Stomach smooth muscle (tissue), 2 donors: Measurements from ENCODE around the gene NDUFAF8.

Source experiments
- H3K27ac ChIP-seq: one replicate; pipeline ENCODE4 v1.7.0; 2013; ENCODE audit warnings: mild to moderate bottlenecking, low read length, inconsistent platforms
- H3K27me3 ChIP-seq, 2 donors: one replicate each; pipeline ENCODE4 v1.7.0; 2013; ENCODE audit warnings: low read length in 2 of 2; ENCODE audit not compliant: insufficient read depth in 2 of 2, control insufficient read depth in 1 of 2
- H3K36me3 ChIP-seq, 2 donors: one replicate each; pipeline ENCODE4 v1.7.0; 2013; ENCODE audit warnings: low read length in 2 of 2; ENCODE audit not compliant: control insufficient read depth in 2 of 2, insufficient read depth in 2 of 2
- H3K4me1 ChIP-seq: one replicate; pipeline ENCODE4 v1.7.0; 2013; ENCODE audit warnings: low read length; ENCODE audit not compliant: control insufficient read depth, insufficient read depth
- H3K4me3 ChIP-seq, 2 donors: one replicate each; pipeline ENCODE4 v1.7.0; 2013; ENCODE audit warnings: low read length in 2 of 2
- H3K9ac ChIP-seq, 2 donors: one replicate each; pipeline ENCODE4 v1.7.0; 2013; ENCODE audit warnings: low read length in 2 of 2, mild to moderate bottlenecking in 1 of 2
- H3K9me3 ChIP-seq, 2 donors: one replicate each; pipeline ENCODE4 v1.7.0; 2013; ENCODE audit warnings: low read length in 2 of 2; ENCODE audit not compliant: control insufficient read depth in 2 of 2
- donor health status: healthy.
- donor health status: Pancreatic carcinoma.

The NDUFAF8 gene

DNA sequence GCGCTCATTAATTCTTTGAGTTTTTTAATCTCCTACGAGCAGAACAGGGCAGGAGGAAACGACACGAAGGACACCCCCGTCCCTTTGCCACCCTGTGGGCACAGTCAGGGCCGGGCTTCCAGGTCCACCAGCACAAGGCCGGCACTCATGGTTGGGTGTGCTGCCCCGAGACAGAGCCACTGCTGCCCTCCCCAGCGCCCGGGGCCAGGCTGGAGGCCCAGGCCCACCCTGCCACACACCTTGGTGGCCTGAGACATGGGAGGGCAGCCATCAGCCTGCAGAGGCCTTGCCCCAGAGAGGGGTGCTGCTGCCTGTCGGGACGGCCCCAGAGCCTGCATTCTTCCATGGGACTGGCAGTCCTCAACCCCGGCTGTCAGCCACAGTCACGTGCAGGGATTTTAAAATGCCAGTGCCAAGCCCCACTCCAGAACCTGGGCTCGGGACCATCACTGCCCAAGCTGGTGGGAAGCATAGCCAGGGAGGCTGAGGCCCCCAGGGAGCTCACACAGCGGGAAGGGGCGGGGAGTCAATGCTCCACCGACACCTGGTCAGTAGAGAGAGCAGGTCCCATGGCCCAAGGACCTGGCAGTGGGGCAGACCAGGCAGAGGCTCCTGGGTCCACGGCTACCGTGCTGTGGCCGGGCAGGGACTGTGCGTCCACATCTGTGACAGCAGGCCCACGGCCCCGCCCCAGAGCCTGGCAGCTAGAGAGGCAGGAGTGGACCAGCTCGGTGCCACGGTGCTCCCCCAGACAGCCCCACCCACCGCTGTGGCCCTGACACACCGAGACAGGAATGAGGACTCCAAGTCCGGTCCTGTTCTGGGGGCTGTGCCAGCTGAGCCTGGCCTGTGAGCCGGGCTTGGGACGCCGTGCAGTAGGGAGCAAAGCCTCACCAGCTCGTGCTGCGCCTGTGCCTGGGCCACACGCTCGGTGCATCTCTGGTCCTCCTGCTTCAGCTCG, 43.9 kb upstream of the NDUFAF8 start:
- H3K27ac ChIP-seq = no peak overlapping the region
- no peak overlapping the region for H3K4me3 ChIP-seq
- H3K36me3 ChIP-seq = no peaks in the 10 kb centered on the region
- H3K27me3 ChIP-seq = no peaks in the 10 kb centered on the region
- H3K9ac ChIP-seq = no peak overlapping the region
- H3K9me3 ChIP-seq = no peaks in the 10 kb centered on the region
- H3K4me1 ChIP-seq = peaks cover 22% of the 10 kb centered on the region

DNA sequence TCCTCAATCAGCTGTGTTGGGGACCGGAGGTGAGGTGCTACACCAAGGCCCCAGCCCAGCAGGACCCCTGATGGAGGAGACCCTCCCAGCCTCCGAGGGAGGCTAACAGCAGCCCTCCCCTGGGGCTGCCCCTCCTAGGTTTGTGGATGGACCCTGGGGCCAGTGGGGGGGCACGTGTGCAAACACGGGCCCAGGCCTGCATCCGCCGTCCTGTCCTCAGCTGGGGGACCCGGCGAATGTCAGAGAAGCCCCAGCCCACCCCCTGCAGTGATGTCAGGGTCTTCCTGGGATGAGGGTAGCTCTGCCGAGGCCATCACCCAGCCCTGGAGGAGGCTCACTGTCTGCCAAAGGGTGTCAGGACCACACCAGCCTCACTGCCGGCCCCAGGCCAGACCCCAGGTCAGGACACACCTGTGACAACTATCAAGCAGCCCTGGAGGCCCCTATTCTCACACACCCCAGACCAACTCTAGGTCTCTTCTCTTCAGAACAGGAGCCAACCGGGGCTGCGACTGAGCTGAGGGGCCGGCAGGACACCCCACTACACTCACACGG, 43.1 kb upstream of the NDUFAF8 start:
- Histone ChIP-seq H3K27ac (no peak overlapping the region), H3K4me3 (no peak overlapping the region)

DNA sequence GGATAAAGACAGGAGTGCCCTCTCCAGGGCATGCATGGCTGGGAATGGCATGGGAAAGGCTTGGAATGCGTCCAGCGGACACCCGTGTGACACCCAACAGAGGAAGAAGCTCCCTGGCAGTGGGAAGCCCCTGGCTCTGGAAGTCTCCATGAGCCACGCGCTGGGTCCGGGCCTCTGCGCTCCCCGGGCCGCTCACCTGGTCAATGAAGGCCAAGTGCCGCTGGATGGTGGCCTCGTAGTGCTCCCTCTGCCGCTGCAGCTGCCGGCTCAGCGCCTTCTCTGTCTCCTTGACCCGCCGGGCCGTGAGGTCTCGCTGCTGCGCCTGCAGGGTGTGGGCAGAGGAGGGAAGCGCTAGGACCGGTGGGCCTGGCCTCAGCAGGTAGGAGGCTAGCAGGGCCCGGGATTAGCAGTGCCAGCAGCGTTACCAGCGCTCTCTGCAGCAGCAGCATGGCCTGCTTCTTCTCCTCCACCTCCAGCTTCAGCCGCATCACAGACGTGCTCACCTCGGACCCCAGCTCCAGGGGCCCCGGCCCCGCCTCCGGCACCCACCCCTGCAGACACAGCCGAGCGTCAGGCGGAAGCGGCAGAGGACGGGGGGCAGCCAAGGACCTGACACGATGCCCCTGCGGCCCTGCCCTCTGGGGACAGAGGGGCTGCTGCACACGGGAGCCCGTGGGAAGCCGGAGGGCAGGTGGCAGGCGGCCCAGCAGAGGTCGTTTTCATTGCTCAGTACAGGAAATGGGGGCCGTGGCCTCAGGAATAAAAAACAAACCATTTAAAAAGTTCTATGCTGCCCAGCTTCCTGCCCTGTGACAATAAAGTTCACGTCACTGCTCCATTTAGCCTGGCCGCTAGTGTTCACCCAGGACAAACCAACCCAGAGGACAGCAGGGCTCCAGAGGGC, 42.4 kb upstream of the NDUFAF8 start:
- no peaks in the 10 kb centered on the region for H3K9me3 ChIP-seq
- peaks cover 22% of the 10 kb centered on the region for H3K4me1 ChIP-seq
- no peaks in the 10 kb centered on the region for H3K36me3 ChIP-seq
- no peaks in the 10 kb centered on the region for H3K27me3 ChIP-seq
- H3K4me3 ChIP-seq = no peak overlapping the region
- H3K27ac ChIP-seq = no peak overlapping the region
- H3K9ac ChIP-seq = no peak overlapping the region

More for the DNA sequence above, 43.1 kb upstream of the NDUFAF8 start:
- no peaks in the 10 kb centered on the region for H3K9me3 ChIP-seq
- H3K9ac ChIP-seq = no peak overlapping the region
- H3K4me1 ChIP-seq = peaks cover 22% of the 10 kb centered on the region
- no peaks in the 10 kb centered on the region for H3K36me3 ChIP-seq
- H3K27me3 ChIP-seq = no peaks in the 10 kb centered on the region

DNA sequence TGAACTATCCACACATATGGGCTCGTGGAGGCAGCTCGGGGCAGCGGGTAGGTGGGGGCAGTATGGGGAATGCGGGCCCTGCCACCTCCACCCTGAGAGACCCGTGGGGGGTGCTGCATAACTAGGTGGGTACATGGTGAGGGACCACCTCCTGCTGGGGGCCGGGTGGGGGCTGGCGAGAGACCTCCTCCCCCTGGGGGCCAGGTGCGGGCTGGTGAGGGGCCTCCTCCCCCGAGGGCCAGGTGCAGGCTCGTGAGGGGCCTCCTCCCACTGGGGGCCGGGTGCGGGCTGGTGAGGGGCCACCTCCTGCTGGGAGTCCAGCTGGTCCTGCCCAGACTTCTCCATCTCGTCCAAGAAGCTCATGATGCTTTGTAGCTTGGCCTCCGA, 41.7 kb upstream of the NDUFAF8 start:
- Histone ChIP-seq H3K4me3 (no peak overlapping the region), H3K27ac (no peak overlapping the region), H3K36me3 (no peaks in the 10 kb centered on the region), H3K4me1 (peaks cover 22% of the 10 kb centered on the region), H3K9ac (no peak overlapping the region), H3K27me3 (no peaks in the 10 kb centered on the region), H3K9me3 (no peaks in the 10 kb centered on the region)

DNA sequence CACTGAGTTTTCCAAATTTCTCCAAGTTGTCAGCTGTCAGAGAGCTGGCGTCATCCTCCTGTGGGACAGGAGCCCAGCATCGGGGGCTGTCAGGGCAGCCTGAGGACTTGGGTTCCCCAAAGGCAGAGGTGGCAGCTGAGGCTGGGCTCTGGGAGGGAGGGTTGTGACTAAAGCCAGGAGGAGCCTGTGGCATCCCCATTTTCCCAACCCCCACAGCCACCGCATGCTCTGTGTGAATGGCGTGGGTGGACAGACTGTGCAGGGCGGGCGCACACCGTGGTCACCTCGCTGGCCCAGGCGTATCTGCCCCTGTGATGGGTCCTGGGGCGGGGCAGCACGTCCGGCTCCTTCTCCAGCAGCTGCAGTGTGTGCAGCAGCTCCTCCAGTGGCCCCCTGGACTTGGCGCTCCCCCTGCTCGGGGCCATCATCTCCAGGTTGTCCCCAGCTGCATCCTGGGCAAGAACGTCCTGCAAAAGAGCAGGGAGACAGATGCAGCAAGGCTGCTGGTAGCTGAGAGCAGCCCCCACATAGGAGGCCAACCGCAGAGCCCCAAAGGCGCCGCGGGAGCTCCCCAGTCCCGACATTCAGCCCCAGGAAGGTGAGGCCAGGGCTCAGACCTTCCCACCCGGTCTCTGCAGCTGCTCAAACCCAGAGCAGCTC, 41.2 kb upstream of the NDUFAF8 start:
- Histone ChIP-seq H3K9me3 (no peaks in the 10 kb centered on the region), H3K27me3 (no peaks in the 10 kb centered on the region), H3K27ac (no peak overlapping the region), H3K4me1 (peaks cover 22% of the 10 kb centered on the region), H3K9ac (no peak overlapping the region), H3K36me3 (no peaks in the 10 kb centered on the region), H3K4me3 (no peak overlapping the region)

DNA sequence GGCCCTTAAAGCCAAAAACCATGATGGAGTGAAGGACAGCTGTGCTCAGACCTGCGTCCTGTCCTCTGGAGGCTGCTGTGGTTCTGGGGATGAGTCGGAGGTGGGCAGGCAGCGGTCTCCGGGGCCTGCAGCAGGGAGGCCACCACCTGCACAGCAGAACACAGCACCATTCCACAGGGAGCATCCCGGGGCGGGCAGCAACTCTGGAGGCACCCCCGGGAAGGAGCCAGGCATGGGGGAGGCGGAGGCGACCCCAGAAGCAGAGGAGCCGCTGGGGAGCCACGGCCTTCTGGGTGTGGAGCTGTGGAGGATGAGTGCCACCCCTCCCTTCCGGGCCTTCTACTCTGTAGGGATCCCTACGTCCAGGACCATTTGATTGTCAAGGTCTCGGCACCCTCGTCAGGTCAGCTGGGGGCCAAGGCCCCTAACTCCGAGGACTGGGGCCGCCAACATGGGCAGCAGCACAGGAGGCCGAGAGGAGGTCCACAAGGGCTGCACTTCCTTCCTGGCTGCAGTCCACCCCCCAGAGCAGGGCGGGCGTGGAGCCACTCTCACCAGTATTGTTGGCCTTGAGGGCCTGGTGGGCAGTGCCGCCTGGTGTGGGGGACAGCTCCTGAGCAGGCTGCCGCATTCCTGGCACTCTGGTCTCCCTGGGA, 40.2 kb upstream of the NDUFAF8 start:
- Histone ChIP-seq H3K4me1 (peaks cover 22% of the 10 kb centered on the region), H3K9ac (no peak overlapping the region), H3K36me3 (no peaks in the 10 kb centered on the region), H3K27ac (no peak overlapping the region), H3K4me3 (no peak overlapping the region), H3K9me3 (no peaks in the 10 kb centered on the region), H3K27me3 (no peaks in the 10 kb centered on the region)

DNA sequence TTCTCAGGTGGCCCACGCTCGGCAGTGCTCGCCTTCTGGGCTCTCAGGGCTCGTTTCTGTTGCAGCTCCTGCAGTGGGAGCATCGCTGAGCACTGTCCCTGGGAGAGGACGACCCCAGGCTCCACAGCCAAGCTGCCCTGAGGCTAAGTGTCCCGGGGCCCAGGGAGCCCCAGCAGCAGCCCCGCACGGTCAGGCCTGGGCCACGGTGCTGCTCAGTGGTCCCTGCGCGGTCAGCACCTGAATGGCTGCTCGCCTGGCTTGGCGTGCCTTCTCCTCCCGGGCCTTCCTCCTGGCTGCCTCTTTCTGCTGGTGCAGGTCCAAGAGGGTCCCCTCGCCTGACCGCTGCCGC, 39.7 kb upstream of the NDUFAF8 start:
- H3K4me1 ChIP-seq = peaks cover 19% of the 10 kb centered on the region
- no peak overlapping the region for H3K9ac ChIP-seq
- H3K4me3 ChIP-seq = no peak overlapping the region
- no peaks in the 10 kb centered on the region for H3K27me3 ChIP-seq
- no peaks in the 10 kb centered on the region for H3K36me3 ChIP-seq
- H3K27ac ChIP-seq = no peak overlapping the region
- no peaks in the 10 kb centered on the region for H3K9me3 ChIP-seq

DNA sequence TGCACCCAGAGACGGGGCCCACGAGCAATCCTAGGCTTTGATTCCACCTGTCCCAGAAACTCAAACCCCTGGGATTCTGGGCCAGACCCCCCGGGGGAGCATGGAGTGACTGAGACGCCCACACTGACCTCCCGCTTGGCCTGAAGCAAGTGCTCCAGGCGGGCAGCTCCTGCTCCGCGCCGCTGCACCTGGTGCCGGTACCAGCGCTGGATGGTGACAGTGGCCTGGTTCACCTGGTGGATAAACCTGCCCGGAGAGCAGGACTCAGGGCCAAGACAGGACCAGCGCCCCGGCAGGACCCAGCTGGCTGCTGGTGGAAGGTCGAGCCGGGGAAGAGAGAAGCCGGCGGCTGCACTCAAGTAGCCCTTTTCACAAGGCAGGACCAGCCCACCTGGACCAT, 38.9 kb upstream of the NDUFAF8 start:
- peaks cover 15% of the 10 kb centered on the region for H3K4me1 ChIP-seq
- H3K36me3 ChIP-seq = no peaks in the 10 kb centered on the region
- no peaks in the 10 kb centered on the region for H3K27me3 ChIP-seq
- H3K9me3 ChIP-seq = no peaks in the 10 kb centered on the region
- H3K27ac ChIP-seq = no peak overlapping the region
- H3K9ac ChIP-seq = no peak overlapping the region
- no peak overlapping the region for H3K4me3 ChIP-seq

DNA sequence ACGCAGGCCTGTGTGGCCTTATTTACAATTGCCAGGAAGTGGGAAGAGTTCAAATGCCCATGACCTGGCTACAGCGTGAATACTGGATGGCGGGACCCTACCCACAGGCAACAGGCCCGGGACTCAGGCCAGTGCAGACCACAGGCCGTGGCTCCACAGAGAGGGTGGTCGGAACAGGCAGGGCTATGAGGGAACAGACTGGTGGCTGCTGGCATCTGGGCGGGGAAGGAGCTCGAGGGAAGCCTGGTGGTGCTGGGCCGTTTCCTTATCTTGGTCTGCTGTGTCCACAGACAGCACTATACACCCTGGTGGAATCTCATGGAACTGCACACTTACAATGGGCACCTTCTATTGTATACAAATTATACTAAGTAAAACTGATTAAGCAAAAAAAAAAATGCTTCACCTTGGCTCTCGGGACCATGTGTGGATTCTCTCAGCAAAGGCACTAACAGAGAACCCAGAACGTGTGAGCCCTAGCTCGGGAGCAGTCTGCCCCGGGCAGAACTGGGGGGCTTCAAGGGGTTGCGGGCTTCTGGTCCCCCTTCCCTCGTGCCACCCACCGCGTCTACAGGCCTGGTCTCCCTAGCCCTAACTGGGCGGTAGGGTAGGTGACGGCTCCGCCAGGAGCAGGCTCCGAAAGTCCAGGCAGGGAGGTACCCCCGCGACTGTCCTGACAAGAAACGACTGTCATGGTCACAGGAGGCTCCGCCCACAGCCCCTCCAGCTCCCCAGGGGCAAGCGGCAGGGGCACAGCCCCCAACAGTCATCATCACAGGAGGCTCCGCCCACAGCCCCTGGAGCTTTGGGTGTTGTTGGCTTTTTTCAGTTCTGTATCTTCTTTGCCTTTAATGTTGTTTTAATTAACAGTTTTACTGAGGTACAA, 38.2 kb upstream of the NDUFAF8 start:
- Histone ChIP-seq H3K27me3 (no peaks in the 10 kb centered on the region), H3K36me3 (no peaks in the 10 kb centered on the region), H3K27ac (no peak overlapping the region), H3K4me1 (peaks cover 8% of the 10 kb centered on the region), H3K9ac (no peak overlapping the region), H3K9me3 (no peaks in the 10 kb centered on the region), H3K4me3 (no peak overlapping the region)
